Activated gamma-delta T cell treated with Interleukin-2 at 50 U/mL for 16 hours (primary cell): ENCODE data around the gene PRSS8.
A peak's percentile ranks its signal among the peaks of the same experiment; 100 is the strongest.
"Not testable (repeated sequence)": the region's sequence is repeated elsewhere in the genome, so short reads cannot be mapped to it uniquely, and the experiment has no call there.

Experiments used
- DNase-seq: peaks from one replicate; pipeline ENCODE4 v3.0.0-alpha.2; 2020

The PRSS8 gene

GRCh38 chr16:31127182-31127581 is 8.3 kb downstream of the PRSS8 start:
- no peak for DNase-seq

DNA sequence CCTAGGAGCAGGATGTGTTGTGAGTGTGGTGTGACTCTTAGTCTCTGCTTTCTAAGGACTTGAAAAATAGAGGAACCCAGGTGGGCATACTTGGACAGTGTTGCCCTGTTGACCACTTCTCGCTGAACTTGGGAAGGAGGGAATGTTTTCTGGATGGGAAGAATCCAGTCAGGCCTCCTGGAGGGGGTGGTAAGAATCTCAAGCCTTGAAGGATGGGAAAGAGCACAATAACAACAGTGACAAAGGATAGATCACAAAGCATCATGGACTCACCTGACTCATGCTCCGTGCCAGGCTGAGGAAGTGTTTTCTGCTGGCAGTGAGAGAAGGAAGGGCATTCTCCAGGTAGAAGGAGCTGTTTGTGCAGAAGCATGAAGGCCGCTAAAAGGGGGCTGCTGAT is 9.7 kb downstream of the PRSS8 start:
- no peak for DNase-seq

GRCh38 chr16:31120129-31120528 is 15.4 kb downstream of the PRSS8 start:
- DNase-seq, result no peak

DNA sequence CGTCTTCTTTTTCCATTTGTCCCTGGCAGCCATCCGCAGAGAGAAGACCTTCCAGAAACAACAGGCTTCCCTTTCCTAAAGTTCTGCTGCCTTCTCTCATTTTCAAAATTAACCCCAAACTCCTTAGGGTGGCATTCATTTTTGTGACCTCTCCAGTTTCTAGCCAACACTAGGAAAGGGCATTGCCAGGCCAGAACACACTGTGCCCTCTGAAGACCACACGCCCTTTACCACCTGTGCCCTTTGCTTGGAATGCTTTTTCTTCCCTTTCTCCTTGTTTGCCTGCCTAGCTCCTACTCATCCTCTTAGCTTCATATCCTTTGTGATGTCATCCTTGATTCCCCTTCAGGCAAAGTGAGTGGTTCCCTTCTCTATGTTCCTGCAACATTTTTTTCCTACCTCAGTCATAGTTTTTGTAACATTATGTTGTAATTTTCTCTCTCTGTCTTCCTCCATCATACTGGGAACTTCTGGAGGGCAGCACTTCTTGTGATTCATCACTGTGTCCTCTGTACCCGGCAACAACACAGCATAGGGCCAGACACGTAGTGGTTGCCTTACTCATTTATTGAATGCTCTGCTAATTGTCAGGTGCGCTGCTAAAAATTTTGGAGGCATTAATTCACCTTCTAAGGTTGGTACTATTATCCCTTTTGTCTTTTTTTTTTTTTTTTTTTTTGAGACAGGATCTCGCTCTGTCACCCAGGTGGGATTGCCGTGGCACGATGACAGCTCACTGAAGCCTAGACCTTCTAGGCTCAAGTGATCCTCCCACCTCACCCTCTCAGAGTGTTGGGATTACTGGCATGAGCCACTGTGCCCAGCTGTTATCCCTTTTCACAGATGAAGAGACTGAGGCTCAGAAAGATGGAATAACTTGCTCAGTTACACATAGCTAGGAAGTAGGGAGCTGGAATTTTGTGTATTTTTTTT is 17.0 kb downstream of the PRSS8 start:
- no peak for DNase-seq

DNA sequence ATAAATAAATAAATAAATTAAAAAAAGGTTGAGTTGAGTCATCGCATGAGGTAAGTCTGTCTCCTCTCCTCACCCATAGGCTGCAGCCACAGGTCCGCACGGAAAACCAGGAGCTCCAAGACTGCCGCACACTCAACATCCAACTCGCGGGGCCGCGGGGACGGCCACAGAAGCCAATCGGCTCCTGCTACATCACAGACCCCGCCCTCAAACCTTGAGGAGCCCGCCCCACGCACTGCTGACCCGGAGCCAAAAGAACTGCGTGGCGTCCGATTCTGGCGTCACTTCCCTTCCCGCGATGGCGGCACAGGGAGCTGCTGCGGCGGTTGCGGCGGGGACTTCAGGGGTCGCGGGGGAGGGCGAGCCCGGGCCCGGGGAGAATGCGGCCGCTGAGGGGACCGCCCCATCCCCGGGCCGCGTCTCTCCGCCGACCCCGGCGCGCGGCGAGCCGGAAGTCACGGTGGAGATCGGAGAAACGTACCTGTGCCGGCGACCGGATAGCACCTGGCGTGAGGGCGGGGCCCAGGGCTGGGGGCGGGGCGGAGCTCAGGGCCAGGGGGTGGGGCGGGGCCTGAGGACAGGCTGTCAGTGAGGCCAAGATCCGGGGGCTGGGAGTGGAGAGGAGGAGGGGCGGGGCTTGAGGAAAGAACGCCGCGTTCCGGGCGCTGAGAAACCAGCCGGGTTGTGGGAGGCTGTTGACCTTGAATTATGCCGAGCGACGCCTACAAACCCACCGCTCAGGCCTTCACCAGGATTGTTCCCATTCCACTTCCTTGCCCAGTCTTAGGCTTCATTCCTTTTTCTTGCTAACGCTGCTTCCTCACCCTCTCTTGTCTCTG is 17.9 kb downstream of the PRSS8 start, which contains the start of gene KAT8:
Gene KAT8, plus strand, starts transcription at position 281 of the 839 bp plus-strand sequence. Its CDS starts 18 bp downstream, at position 299.
- peak; percentile 96 for DNase-seq

DNA sequence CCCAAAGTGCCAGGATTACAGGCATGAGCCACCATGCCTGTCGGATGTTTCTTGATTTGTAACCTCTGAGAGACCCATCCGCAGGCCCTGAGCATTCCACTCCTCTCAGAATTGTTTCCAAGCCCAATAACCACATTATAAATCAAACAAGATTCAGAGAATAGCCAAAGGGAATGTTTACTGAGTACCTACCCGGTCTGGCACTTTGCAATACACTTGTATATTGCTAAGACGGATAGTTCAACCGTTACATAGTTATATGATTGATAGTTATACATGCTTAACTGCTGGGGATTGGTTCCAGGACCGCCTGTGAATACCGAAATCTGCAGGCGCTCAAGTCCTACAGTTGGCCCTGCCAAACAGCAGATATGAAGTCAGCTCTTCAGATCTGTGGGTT is 21.1 kb downstream of the PRSS8 start:
- DNase-seq, result no peak

DNA sequence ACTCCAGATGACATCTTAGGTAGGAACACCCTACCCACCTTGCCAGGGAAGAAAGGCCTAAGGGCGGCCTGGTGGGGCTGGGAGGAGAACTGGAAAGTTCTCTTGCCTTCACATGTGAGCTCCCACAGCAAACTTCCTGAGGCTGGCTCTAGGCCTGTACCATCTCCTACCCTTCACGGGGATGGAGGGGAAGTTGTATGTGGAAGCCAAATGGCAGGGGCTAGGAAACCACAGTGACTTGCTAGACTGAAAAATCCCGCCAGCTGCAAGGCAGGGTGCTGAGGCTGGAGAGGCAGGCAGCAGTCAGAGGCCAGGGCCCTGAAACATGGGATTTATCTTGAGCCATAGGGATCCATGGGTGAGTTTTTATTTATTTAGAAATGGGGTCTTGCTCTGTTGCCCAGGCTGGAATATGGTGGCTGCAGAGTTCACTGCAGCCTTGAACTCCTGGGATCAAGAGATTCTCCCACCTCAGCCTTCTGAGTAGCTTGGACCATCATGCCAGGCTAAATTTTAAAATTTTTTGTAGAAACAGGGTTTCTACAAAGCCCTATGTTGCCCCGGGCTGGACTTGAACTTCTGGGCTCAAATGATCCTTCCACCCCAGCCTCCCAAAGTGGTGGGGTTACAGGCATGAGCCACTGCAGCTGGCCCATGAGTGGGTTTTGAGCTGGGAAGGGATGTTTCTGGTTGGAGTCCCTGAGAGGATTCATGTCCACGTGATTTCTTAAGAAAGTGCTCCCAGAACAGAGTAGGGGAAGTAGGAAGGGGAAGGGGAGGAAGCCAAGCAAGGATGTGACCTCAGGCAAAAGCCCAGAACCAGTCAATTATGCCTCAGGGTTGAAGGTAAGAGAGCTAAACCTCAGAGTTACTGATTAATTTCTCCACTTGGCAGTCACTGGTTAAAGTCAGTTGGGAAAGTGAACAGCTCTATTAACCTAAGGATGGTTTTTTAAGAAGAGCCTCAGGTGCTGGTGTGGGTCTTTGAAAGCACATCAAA is 22.1 kb downstream of the PRSS8 start:
- no peak for DNase-seq

GRCh38 chr16:31112711-31113110 is 22.8 kb downstream of the PRSS8 start:
- no peak for DNase-seq

- DNase-seq, result no peak
Measured at GRCh38 chr16:31111881-31112466, 23.6 kb downstream of the PRSS8 start.

GRCh38 chr16:31110106-31111034 is 25.2 kb downstream of the PRSS8 start:
- DNase-seq, result no peak

GRCh38 chr16:31109622-31110021 is 25.9 kb downstream of the PRSS8 start:
- DNase-seq, result no peak

DNA sequence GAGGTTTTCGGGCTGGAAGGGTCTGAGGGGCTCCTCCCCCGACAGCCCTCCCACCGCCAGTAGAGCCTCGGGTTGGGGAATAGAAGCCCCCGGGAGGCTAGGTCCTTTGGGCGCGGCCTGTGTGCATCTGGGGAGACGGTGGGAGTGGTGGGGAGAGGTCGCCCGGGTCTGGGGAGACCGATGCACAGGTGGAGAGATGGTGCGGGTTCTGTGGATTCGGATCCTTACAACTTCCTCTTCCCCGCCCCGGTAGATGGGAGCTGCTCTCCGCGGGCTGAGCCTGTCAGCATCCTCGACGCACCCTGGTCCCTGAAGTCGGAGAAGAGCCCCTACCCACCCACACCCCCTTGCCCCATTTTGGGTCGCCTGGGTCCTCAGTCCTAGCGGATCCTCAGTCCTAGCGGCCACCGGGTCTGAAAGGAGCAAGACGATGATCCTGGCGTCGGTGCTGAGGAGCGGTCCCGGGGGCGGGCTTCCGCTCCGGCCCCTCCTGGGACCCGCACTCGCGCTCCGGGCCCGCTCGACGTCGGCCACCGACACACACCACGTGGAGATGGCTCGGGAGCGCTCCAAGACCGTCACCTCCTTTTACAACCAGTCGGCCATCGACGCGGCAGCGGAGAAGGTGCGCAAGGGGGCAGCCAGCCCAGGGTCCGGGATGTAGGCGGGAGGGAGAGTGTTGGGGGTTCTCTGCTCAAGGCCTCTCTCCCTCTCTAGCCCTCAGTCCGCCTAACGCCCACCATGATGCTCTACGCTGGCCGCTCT is 26.6 kb downstream of the PRSS8 start:
- no peak for DNase-seq

DNA sequence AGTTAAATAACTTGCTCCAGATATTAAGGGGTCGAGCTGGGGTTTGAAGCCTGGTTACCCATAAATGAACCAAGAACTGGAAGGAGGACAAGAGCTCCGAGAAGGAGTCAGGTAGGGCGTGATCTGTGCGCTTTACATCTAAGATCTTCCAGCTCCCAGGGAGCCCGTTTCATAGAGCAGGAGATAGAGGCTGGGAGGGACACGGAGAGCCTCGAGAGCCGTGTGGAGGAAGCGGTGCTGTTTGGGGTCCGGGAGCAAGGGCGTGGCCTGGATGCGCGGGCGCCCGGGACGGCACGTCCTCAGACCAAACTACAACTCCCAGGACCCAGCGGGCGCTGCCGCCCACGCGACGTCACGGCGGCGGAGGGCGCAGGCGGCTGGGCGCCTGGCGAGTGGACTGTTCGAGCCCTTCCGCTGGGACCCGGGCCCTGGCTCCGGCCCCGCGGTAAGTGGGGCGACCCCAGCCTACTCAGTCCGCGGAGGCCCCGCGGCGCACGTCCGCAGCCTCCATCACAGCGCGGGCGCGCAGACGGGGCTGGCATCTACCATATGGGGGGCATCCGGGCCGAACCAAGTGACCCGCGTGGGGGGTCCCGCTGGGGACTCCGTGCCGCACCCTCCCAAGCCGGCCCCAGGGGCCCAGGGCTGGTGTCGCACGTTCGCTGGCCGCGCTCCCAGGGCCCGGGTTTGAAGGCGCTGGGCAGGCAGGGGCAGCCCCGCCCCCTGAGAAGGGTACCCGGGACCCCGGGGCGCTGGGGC is 27.3 kb downstream of the PRSS8 start, which contains the start of gene BCKDK:
Gene BCKDK, plus strand, starts transcription at position 352 of the 759 bp plus-strand sequence. CDS start 838 bp downstream, outside the sequence.
- peak; percentile 47 for DNase-seq

DNA sequence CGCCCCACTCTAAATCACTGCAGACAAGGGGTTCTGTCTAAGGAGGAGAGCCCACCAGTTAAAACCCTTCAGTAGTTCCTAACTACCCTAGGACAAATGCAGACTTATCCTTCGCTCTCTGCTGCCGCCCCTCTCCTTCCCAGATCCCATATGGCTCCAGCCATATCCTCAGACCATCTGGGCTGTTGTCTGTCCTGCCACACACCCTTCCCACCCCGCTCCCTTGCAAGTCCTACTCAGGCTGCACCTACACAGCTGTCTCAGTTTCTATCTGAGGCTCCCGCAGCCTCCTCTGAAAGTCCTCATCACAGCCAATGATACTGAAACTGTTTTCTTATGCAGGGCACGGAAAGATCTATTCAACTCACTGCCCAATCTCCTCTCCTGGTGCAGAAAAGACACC is 28.1 kb downstream of the PRSS8 start:
- DNase-seq, result no peak

DNA sequence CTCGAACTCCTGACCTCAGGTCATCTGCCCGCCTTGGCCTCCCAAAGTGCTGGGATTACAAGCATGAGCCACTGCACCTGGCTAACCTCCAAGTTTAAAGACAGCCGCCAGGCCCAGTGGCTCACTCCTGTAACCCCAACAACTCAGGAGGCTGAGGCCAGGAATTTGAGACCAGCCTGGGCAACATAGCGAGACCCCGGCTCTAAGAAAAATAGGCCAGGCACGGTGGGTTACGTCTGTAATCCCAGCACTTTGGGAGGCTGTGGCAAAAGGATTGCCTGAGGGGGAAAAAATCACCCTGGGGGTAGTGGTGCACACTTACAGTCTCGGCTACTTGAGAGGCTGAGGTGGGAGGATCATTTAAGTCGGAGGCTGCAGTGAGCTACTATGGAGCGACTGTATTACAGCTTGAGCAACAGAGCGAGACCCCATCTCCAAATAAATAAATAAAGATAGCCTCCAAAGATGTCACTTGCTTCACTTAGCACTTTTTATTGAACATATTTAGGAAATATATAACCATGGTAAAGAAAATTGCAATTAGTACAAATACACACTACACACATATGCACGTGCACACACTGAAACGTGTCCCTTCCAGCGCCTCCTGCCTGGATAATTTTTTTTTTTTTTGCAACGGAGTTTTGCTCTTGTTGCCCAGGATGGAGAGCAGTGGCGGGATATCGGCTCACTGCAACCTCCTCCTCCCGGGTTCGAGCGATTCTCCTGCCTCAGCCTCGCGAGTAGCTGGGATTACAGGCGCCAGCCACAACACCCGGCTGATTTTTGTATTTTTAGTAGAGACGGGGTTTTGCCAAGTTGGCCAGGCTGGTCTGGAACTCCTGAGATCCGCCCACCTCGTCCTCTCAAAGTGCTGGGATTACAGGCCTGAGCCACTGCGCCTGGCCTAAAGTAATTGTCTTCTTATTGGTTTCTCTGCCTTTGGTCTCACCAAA is 28.7 kb downstream of the PRSS8 start:
- DNase-seq, result no peak

- DNase-seq, result peak; percentile 80
Measured at GRCh38 chr16:31105677-31106213, 29.8 kb downstream of the PRSS8 start.

- not testable (repeated sequence) for DNase-seq
Measured at GRCh38 chr16:31100876-31101641, 34.5 kb downstream of the PRSS8 start.
